GM19328 (cell line): ENCODE results near the gene LMF1.
"Not testable (repeated sequence)": the region's sequence is repeated elsewhere in the genome, so short reads cannot be mapped to it uniquely, and the experiment has no call there.

Source experiments
- ATAC-seq: cut with Tn5 transposase; IDR thresholded peaks from one replicate; pipeline ENCODE4 v1.9.1; 2021; ENCODE audit warnings: mild to moderate bottlenecking, moderate library complexity; ENCODE audit not compliant: unreplicated experiment

Gene LMF1

GRCh38 chr16:839643-840408 is 131.0 kb downstream of the LMF1 start:
- ATAC-seq = no peak

DNA sequence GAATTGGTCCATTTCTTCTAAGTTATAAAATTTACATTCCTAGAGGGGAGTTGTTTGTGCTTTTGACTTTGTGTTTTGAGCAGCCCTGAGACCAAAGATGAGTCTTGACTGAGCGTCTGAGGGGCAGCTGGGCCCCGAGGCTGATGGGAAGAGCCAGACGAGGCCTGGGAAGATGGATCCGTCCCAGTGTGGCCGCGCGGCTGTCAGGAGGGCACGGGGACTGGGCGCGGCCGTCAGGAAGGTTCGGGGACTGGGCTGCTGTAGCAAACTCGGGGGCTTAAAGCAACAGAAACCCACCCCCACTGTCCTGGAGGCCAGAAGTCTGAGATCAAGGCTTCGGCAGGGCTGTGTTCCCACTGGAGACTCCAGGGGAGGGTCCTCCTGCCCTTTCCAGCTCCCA is 132.0 kb downstream of the LMF1 start:
- no peak for ATAC-seq

- not testable (repeated sequence) for ATAC-seq
Observed at GRCh38 chr16:836822-837221, 134.0 kb downstream of the LMF1 start.

GRCh38 chr16:836221-836620 is 134.6 kb downstream of the LMF1 start:
- no peak for ATAC-seq

DNA sequence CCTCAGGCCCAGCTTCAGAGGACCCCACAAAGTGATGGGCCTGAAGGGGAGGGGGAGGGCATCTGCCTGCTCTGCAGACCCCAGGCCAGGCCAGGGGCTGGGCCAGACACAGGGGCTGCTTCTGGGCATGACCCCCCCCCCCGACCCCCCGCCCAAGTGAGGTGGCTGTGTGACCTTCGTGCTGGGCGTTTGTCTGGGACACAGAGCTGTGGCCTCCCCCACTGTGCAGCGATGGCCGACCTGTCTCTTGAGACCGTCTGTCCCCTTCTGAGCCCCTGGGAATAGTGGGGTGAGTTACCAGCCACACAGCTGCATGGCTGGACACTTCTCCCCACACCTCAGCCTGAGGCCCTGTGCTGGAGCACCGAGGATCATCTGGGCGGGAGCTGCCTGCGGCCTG is 135.4 kb downstream of the LMF1 start:
- ATAC-seq = no peak

DNA sequence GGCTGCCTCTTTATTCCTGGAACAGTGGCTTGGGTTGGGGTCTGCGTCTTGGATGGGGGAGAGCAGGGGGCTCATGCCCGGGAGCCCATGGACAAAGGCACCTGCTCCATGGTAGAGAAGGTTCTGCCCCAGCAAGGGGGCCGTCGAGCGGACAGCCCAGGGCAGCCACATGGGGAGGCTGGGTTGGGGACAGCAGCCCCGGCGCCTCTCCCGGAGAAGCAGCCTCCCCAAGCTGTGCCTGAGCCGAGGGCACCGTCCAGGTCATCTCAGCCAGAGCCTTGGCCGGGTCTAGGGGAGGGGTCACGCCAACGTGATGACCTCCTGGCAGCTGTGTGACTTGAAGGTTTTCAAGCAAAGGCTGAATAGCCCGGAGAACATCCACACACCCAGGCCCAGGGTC is 137.4 kb downstream of the LMF1 start:
- no peak for ATAC-seq

DNA sequence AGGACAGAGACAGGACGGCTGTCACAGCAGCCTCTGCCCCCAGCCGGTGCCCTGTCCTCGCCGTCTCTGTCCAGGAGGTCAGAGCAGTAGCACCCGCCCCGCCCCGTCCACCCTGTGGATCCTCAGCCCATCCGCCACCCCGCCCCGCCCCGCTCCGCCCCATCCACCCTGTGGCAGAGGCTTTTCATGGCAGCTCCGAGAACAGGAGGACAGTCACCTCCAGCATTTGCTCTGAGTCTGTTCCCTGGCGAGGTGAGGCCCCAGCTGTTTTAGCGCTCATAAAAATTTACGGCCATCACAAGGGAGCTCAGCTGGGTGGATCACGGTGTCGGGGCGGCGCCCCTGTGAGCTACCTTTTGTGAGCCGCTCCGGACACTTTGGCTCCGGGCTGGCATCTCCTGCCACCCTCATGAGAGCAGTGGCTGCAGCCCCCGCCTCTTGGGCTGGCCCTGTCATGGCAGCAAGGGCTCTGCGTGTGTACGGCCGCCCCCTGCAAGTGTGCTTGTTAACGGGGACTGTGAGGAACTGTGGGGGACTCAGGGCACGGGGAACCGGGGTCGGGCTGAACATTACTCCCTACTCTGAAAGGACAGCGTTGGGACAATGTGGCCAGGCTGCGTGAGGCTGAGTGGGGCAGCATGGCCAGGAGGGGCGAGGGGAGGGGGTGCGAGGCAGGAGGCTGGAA is 138.0 kb downstream of the LMF1 start:
- ATAC-seq = no peak

- ATAC-seq = no peak
Observed at GRCh38 chr16:831571-832413, 139.0 kb downstream of the LMF1 start.

DNA sequence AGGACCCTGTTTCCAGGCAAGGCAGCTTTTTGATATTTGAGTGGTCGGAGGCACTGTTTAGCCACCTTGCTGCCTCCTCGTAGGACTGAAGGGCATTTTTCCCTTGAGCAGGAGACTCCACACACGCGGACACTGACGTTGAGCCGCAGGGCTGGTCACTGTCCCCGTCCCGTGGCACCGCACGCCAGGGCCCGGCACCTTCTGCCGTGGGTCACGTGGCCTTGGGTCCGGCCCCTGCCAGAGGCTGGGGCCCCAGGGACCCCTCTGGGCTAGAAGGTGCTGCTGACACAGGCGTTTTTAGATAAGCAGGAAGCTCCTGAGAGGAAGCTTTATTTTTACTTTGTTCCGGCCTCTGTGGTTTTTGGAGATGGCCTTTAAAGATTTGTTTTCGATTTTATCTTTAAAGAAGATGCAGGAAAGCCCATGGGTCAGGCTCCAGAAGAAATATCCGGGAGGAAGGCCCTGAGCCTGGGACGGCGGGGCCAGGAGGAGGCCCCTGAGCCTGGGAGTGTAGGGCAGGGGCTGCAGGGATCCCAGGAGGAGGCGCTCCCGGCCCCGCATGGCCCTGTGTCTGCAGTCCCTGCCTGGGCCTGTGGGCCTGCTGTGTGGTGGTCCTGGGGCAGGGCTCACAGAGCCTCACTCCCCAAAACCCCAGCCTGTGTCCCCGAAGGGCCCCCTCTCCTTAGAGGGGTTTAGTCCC is 139.8 kb downstream of the LMF1 start:
- no peak for ATAC-seq

DNA sequence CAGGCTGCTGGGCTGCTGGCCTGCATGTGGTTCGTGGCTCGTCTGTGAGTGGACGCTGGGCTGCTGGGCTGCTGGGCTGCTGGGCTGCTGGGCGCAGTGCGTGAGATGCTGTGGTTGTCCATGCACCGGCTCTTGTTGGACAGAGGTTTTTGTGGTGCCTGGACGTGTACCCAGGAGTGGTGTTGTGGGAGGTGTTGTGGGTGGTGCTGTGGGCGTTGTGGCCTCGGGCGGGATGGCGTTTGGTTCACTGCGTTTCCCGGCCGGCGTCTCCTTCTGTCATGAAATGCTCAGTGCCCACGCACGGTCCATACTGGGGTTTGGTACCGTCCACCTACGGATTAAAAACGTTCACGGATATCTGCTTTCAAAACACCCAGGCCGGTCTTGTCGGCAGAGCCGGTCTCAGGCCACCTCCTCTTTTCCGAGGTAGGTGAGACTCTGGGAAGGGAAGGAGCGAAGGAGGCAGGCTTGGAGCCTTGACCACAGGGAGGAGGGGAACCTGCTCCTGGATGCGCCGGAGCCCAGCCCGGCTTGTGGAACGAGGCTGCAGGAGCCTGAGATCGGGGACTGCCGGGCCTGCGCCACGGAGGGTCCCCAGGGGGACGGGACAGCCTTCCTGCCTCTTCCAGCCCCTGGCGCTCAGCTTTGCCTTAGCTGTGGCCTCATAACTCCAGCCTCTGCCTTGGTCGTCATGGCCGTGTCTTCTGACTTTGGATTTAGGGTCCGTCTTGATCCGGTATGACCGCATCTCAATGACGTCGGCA is 140.5 kb downstream of the LMF1 start:
- ATAC-seq = no peak

DNA sequence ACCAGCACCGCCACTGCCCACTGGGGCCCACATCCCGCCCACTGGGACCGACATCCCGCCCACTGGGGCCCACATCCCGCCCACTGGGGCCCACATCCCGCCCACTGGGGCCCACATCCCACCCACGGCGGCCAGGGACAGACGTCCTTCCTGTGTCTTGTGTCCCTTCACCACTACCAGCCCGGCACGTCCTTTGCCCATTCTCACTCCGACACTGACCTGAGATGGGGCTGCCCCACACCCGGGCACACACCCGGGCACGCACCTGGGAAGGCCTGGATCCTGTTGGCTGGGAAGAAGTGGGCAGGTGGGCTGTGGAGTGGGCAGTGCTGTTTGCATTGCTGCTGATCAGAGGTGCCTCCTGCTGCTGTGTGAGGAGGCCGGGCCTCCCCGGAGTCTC is 141.9 kb downstream of the LMF1 start:
- ATAC-seq = no peak

GRCh38 chr16:827513-827912 is 143.3 kb downstream of the LMF1 start:
- ATAC-seq = no peak

GRCh38 chr16:825341-826061 is 145.3 kb downstream of the LMF1 start:
- ATAC-seq = no peak

DNA sequence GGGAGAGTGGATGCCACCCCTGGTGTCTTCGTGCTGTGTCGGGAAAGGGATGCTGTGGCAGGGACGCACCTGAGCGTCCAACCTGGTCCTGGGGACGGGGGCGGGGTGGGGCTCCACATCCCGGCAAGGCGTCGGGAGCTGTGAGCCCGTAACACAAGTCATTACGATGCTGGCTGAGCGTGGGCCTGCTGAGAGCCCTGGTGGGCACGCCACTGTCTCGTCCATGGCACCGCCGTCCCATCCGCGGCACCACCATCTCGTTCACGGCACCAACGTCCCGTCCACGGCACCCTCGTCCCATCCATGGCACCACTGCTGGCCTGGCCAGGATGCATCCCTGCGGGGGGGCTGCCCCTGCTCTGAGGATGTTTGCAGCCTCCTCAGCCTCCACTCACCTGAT is 146.2 kb downstream of the LMF1 start:
- no peak for ATAC-seq

GRCh38 chr16:824194-824593 is 146.6 kb downstream of the LMF1 start:
- ATAC-seq = no peak

DNA sequence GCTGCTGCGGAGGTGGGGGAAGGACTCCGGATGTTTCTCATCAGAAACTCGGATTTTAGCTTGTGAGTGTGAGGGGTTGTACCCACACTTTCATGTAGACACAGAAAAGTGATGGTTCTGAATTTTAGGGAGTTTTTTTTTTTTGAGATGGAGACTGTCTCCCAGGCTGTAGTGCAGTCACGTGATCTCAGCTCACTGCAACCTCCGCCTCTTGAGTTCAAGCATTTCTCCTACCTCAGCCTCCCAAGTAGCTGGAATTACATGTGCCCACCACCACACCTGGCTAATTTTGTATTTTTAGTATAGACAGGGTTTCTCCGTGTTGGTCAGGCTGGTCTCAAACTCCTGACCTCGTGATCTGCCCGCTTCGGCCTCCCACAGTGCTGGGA is 147.9 kb downstream of the LMF1 start:
- no peak for ATAC-seq

DNA sequence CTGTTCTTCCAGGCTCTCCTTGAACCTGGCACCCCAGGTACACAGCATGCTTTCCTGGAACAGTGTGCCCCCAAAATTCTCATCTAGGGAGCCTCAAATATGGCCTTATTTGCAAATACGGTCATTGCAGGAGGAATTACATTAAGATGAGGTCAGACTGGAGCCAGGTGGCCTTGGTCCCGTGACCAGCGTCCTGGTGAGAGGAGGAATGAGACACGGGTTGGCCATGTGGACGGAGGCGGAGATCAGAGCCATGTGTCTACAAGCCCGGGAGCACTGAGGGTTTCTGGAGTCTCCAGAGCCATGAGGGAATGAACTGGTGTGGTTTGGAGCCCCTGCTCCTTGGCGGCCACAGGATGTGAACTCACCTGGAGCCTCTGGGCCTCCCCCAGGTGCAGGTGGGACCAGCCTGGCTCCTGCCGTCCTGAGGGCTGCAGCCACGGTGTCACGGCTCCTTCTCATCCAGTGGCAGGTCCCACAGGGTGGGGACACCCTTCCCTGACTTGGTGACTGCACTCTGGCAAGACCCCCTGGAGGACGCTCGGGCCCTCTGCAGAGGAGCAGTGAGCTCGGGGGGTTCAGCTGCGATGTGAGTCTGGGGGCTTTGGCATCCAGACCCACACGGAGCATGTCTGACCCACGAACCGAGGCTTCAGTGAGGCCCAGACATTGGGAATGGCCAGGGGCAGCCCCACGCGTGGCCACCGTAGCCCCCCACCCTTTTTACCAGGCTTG is 148.4 kb downstream of the LMF1 start:
- ATAC-seq = no peak

DNA sequence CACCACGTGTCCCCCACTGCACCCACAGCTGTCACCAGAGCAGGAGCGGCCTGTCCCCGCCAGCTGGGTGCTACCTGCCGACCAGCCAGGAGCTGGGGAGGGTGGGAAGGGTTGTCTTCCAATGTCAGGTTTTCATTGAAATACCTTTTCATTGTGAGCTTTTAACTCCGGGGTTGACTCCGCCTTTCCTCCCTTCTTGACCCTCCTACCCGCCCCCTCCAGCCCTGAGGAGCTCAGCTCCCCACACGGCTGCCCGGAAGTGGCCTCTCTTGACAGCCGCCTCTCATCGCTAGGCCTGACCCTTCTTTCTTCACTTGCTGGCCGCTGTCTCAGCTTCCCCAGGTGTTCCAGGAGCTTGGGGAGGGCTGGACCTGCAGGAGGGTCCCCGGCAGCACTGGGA is 149.0 kb downstream of the LMF1 start:
- ATAC-seq = no peak

DNA sequence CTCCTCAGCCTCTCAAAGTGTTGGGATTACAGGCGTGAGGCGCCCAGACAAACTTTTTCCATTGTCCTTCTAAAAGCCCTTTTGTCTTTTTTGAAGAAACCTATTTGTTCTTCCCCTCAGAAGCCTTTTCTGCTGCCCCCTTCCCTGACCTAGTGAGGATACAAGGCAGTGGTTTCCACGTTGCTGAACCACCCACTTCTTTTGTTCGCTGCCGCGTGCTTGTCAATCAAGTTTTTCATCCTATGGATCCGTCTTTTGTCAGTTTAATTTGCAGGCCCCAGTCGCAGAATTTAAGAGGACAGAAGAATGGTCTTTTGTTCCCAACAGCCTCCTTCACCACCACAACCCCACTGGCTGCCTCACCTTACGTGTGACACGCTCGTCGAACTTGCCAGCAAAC is 150.0 kb downstream of the LMF1 start:
- ATAC-seq = no peak
